Renal cortex interstitium (tissue), 11 donors: ENCODE data around the gene SIM1. TPM values are rescaled to one million over a fixed set of nuclear protein-coding genes. Genes with fewer than 3 reads are reported as not detected.
"Not testable (repeated sequence)": the region's sequence is repeated elsewhere in the genome, so short reads cannot be mapped to it uniquely, and the experiment has no call there.

Experiments used
- DNase-seq, 11 donors: peaks; one replicate each; pipeline ENCODE4 v3.0.0-alpha.2; 2013; ENCODE audit warnings: low read depth in 9 of 11, low spot score in 4 of 11; ENCODE audit errors: extremely low read depth in 1 of 11
- polyA plus RNA-seq, 3 donors: library from polyadenylated mRNA; unstranded; fragments of 120-200 nt; gene quantifications; one replicate each; pipeline ENCODE4 v1.2.1, GENCODE V29; 2013; ENCODE audit not compliant: insufficient read length in 3 of 3

The SIM1 gene
- polyA plus RNA-seq, 3 donors = 21.2 to 26.9 (median 24.8) TPM

DNA sequence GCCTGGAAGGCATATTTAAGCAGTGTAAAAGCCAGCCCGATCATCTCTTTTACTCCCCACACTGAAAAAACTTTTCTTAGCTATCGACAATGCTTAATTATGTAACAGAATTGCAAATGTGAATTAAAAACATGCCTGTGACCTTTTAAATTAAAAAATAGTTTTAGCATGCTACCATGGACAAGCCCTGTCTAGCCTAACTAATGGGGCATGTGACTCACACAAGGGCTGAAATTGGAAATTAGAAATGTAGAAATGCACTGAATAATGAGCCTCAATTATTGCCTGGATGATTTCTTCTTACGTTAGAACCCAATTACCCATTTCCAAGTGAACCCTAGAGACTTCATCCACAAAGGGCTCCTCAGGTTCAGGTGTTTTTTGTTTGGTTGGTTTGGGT lies 82.7 kb downstream of the SIM1 start:
- DNase-seq = no peak

GRCh38 chr6:100381111-100381510 lies 83.6 kb downstream of the SIM1 start:
- DNase-seq = no peak

GRCh38 chr6:100379386-100379785 lies 85.3 kb downstream of the SIM1 start:
- DNase-seq = no peak

DNA sequence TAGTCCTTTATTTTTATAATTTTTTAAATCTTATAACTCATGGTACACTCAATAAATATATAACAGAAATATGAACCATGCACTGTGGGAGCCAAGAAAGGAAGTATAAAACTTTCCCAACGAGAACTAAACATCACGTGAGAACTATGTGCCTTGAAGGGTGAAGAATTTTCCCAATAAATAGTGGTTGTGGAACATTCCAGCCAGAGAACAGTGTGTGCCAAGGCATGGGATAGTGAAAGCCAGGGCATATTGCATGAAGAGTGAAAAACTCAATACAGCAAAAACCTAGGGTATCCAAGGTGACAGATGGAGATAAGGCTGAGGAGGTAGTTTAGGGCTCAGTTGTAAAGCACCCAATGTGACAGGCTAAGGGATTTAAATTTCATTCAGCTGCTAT lies 86.1 kb downstream of the SIM1 start:
- DNase-seq = no peak

GRCh38 chr6:100376103-100376502 lies 88.6 kb downstream of the SIM1 start:
- no peak for DNase-seq

- DNase-seq = no peak
Observed at GRCh38 chr6:100372326-100373091, 92.2 kb downstream of the SIM1 start.

DNA sequence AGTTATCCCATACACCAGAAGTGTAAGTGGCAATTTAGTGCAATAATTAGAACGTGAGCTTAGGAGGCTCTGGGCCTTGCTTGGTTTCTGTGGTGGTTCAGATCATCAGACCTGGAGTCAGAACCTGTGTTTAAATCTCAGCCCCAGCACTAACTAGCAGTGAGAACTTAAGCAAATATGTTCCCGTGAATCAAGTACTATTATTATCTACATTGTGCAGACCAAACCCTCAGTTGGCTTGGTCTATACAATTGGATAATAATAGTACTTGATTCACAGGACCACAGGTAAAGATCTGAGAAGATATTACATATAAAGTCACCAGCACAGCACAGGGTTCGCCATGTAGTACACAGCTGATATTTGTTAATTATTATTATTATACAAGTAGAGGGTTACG lies 93.1 kb downstream of the SIM1 start:
- no peak for DNase-seq

DNA sequence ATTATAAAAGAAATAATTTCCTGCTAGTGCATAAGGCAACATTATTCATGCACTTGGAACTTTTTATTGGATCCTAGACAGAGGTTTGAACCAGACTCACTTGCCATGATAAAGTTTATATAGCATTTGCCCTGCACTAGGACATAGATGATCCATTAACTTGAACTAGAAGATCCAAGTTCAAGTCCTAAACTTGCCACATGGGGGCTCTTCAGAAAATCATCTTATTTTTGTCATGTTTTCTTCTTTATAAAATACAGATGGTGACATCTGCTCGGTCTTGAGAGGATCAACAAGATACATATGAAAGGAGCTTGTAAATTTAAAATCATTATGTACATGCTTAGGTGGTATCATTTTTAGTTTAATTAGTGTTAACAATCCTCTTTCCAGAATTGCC lies 94.5 kb downstream of the SIM1 start:
- no peak for DNase-seq

DNA sequence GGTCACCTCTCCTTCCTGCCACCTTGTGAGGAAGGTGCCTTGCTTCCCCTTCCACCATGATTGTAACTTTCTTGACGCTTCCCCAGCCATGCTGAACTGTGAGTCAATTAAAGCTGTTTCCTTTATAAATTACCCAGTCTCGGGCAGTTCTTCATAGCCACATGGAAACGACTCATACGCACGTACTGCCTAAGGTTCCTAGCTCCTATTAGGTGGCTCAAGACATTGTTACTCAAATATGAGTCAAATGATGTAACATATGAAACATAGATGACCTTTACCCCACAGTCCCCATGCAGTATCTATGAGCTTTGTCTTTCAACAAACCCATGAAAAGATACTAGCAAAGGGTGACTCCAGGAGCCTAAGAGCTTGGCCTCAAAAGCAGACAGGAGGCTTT lies 98.3 kb downstream of the SIM1 start:
- DNase-seq = no peak

GRCh38 chr6:100363651-100364050 lies 101.1 kb downstream of the SIM1 start:
- DNase-seq = no peak

- not testable (repeated sequence) for DNase-seq
Observed at GRCh38 chr6:100354736-100355641, 109.7 kb downstream of the SIM1 start.

GRCh38 chr6:100353276-100354015 lies 111.3 kb downstream of the SIM1 start:
- DNase-seq = no peak

DNA sequence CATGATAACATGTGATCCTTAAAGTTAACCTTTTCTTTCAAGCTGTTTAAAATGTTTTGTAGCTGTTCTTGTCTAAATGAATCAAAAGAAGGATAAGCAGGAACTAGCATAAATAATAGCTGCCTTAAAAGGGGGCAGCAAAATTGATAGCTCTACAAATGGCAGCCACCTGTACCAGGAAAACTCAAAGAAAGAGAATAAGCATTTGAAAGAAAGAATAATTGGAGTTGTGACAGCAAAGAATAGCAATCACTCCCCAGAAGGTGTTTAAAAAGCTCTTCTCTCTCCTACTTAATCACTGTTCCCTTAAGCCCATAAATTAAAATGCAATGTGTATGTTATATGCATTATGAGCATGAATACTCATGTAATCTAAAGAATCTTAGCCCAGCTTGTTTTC lies 114.6 kb downstream of the SIM1 start:
- DNase-seq = no peak

GRCh38 chr6:100349366-100349765 lies 115.4 kb downstream of the SIM1 start:
- no peak for DNase-seq

DNA sequence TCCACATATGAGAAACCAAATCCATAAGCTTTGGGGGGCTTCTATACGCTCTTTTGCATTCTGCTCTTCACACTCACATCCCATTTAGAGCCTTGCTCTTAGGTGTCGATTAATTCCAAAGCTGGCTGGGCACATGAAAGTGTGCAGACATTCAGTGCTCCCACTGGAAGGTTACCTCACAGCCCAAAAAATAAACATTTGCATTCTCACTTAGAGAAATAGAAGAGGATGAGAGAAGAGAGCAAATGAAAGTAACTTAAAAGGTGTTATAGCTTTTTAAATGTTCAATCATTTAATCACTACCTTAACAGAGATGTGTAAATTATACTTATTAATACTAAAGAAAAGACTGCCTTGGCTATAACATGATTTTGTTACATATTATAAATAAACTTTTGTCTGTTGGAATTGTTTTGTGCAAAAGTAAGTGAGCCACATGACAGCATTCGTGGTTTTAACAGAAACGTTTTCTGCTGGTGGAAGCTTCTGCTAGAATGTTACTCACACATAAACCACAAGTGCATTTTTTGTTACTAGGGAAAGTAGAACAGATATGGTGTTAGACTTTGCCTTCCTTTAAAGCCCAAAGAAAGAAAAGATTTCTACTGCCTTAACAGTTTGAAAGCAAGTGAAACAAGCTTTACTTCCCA lies 116.7 kb downstream of the SIM1 start:
- no peak for DNase-seq

GRCh38 chr6:100346828-100347227 lies 117.9 kb downstream of the SIM1 start:
- DNase-seq = no peak

DNA sequence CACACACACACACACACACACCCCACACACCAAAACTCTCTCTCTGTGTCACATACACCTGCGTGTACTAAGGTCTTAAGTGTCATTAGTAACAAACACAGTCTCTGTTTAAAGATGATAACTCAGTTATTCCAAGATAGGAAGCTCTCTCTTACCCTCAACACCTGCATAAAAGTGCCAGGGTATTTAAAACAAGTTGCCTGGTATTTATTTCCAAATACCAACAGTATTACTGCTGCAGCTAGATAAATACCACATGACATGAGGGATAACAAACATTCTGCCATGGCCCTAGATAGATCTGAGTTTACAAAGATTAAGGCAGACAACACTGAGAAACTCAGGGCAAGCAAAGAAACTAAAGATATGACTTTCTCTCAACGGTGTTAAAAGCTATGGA lies 118.5 kb downstream of the SIM1 start:
- no peak for DNase-seq

DNA sequence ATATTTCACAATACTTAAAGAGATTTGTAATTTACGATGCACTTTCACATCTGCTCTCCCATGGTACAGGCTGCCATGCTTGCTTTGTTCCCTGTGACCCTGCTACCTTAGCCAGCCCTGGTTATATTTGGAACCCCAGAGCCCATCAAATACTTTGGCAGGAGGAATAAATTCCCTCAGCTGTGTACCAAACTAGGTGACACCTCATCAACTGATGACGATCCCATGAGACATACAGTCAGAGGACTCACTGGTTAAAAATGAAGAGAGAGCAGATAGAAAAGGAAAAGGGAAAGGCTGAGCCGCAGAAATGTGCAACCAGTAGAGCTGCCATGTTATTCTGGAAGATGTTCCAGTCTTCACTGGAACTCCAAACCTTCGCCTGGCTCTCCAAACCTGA lies 120.0 kb downstream of the SIM1 start:
- DNase-seq = no peak

DNA sequence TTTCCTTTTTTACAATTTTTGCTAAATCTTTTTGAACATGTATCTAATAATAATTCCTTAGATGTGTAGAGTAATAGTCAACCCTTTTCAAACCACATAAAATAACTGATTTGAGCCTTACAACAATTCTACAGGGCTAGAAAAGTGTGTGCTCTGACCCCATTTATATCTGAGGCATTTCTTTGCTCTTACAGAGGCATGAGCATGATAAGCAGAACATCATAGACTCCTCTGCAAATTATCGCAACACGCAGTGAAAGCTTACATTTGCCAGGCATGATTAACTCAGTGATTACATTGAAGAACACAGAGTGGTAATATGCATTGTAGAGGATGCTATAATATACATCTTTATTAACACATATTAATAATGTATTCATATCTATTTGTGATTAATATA lies 120.4 kb downstream of the SIM1 start:
- DNase-seq = no peak
